Measurements from ENCODE around the gene ZC3HAV1L. TPM values are rescaled to one million over a fixed set of nuclear protein-coding genes. Genes with fewer than 3 reads are reported as not detected.

Gene ZC3HAV1L
- total RNA-seq, 1 experiment from 2014 or later, result 34.2 TPM

GRCh38 chr7:139047970-139048369 is 12.1 kb upstream of the ZC3HAV1L start:
- H3F3A ChIP-seq (ENCODE audit: insufficient read depth, low read depth), result peaks cover 19% of the 10 kb centered on the region
- H3K4me2 ChIP-seq, result no peak overlapping the region
- no peak overlapping the region for H3K4me3 ChIP-seq
- no peaks in the 10 kb centered on the region for H3K27me3 ChIP-seq (ENCODE audit: insufficient read depth, low read depth)
- CTCF ChIA-PET, result no interaction called here
- H3K27ac ChIP-seq, result no peak overlapping the region
- H4K20me1 ChIP-seq (ENCODE audit: insufficient read depth), result no peaks in the 10 kb centered on the region
- no peaks in the 10 kb centered on the region for H3K9me2 ChIP-seq (ENCODE audit: insufficient read depth)
- intact Hi-C loops (cut with micrococcal nuclease; ENCODE audit: unreplicated experiment), result loop anchor here (10.0 kb wide), 1 partner anchor 1043 kb away; the partner anchor contains the start of gene CREB3L2
- no peaks in the 10 kb centered on the region for H3K79me2 ChIP-seq (ENCODE audit: low read depth)
- H3K9me3 ChIP-seq (ENCODE audit: insufficient read depth, low read depth), result no peaks in the 10 kb centered on the region
- BruUV-seq (replicated peaks), result no TSS peak
- H2AFZ ChIP-seq, result no peak overlapping the region
- no peak for TF ChIP-seq EZH2 (IDR thresholded peaks at IDR 0.05; ENCODE audit: low read depth)
- TF ChIP-seq CTCF (conservative IDR thresholded peaks at IDR 0.05), result no peak
- POLR2A ChIA-PET (ENCODE audit: unreplicated experiment), result no interaction called here
- peaks cover 11% of the 10 kb centered on the region; the same call in 1 of the 2 replicates for H3K36me3 ChIP-seq (ENCODE audit: low read depth)
- DNase-seq, result no peak
- H3K4me1 ChIP-seq (replicated peaks; ENCODE audit: insufficient read depth), result peaks cover 26% of the 10 kb centered on the region

GRCh38 chr7:139046143-139046542 is 10.3 kb upstream of the ZC3HAV1L start:
- H3K9me2 ChIP-seq (ENCODE audit: insufficient read depth), result no peaks in the 10 kb centered on the region
- H2AFZ ChIP-seq, result no peak overlapping the region
- no peaks in the 10 kb centered on the region for H3K9me3 ChIP-seq (ENCODE audit: insufficient read depth, low read depth)
- no peak overlapping the region for H3K4me2 ChIP-seq
- no peaks in the 10 kb centered on the region for H4K20me1 ChIP-seq (ENCODE audit: insufficient read depth)
- DNase-seq, result no peak
- H3F3A ChIP-seq (ENCODE audit: insufficient read depth, low read depth), result peaks cover 19% of the 10 kb centered on the region
- CTCF ChIA-PET, result no interaction called here
- H3K79me2 ChIP-seq (ENCODE audit: low read depth), result no peaks in the 10 kb centered on the region
- intact Hi-C loops (cut with micrococcal nuclease; ENCODE audit: unreplicated experiment), result loop anchor here (10.0 kb wide), 1 partner anchor 1041 kb away; the partner anchor contains the start of gene CREB3L2
- H3K36me3 ChIP-seq (ENCODE audit: low read depth), result peaks cover 11% of the 10 kb centered on the region; the same call in 1 of the 2 replicates
- H3K4me1 ChIP-seq (replicated peaks; ENCODE audit: insufficient read depth), result peaks cover 26% of the 10 kb centered on the region
- H3K27me3 ChIP-seq (ENCODE audit: insufficient read depth, low read depth), result no peaks in the 10 kb centered on the region
- POLR2A ChIA-PET (ENCODE audit: unreplicated experiment), result no interaction called here
- H3K27ac ChIP-seq, result no peak overlapping the region; the same call in 1 of the 2 replicates
- TF ChIP-seq EZH2 (IDR thresholded peaks at IDR 0.05; ENCODE audit: low read depth), result no peak
- TF ChIP-seq CTCF (conservative IDR thresholded peaks at IDR 0.05), result no peak
- no peak overlapping the region for H3K4me3 ChIP-seq
- no TSS peak for BruUV-seq (replicated peaks)

GRCh38 chr7:139044813-139045794 is 9.3 kb upstream of the ZC3HAV1L start:
- no peak overlapping the region; the same call in 1 of the 2 replicates for H3K4me3 ChIP-seq
- no peak overlapping the region for H2AFZ ChIP-seq
- H4K20me1 ChIP-seq (ENCODE audit: insufficient read depth), result no peaks in the 10 kb centered on the region
- peak overlapping the region; percentile 66 for H3K4me2 ChIP-seq
- ChIA-PET POLR2A (ENCODE audit: unreplicated experiment) (interaction anchor here (0.7 kb wide), 1 partner anchor 10 kb away, joined by 3 read pairs; no protein-coding TSS in a partner anchor), CTCF (no interaction called here)
- TF ChIP-seq EZH2 (IDR thresholded peaks at IDR 0.05; ENCODE audit: low read depth) (no peak), CTCF (conservative IDR thresholded peaks at IDR 0.05) (no peak)
- no peaks in the 10 kb centered on the region for H3K79me2 ChIP-seq (ENCODE audit: low read depth)
- peaks cover 11% of the 10 kb centered on the region; the same call in 1 of the 2 replicates for H3K36me3 ChIP-seq (ENCODE audit: low read depth)
- BruUV-seq (replicated peaks), result no TSS peak
- intact Hi-C loops (cut with micrococcal nuclease; ENCODE audit: unreplicated experiment), result loop anchor here (1.0 to 10.0 kb wide), 3 partner anchors 9 to 1040 kb away; partner anchors contain the start of genes CREB3L2 and ZC3HAV1L
- no peaks in the 10 kb centered on the region for H3K9me3 ChIP-seq (ENCODE audit: insufficient read depth, low read depth)
- peaks cover 26% of the 10 kb centered on the region for H3K4me1 ChIP-seq (replicated peaks; ENCODE audit: insufficient read depth)
- H3K9me2 ChIP-seq (ENCODE audit: insufficient read depth), result no peaks in the 10 kb centered on the region
- peak overlapping the region; percentile 82 for H3K27ac ChIP-seq
- no peaks in the 10 kb centered on the region for H3K27me3 ChIP-seq (ENCODE audit: insufficient read depth, low read depth)
- DNase-seq, result no peak
- peaks cover 19% of the 10 kb centered on the region for H3F3A ChIP-seq (ENCODE audit: insufficient read depth, low read depth)
